ENCODE measurements around the gene STK32B.
"Not testable (repeated sequence)": the region's sequence is repeated elsewhere in the genome, so short reads cannot be mapped to it uniquely, and the experiment has no call there.

STK32B gene

DNA sequence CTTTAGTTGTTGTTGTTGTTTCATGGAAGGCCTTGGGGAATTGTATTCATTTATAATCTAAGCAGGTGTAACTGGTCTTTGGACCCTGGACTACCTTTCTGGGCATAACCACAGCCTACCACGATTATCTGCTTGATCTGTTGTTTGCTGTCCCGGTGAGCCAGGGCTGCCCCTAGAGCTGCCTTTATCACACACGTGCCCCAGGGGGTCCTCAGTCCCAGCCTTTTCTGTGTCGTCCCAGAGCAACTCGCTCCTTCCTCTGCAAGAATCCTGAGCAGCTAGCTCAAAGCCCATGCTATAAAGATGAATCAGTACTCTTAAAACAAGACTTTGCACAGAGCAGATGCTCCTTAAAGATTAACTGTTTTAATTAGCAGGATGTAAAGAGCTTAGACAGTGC, 383.9 kb downstream of the STK32B start:
- no peaks in the 10 kb centered on the region for H3K36me3 ChIP-seq (ENCODE audit: control insufficient read depth in 1 of 2, insufficient read depth in 2 of 2, low read length in 2 of 2)
- no peaks in the 10 kb centered on the region for H3K27me3 ChIP-seq (ENCODE audit: low read depth, low read length)
- no peaks in the 10 kb centered on the region for H3K9me3 ChIP-seq (ENCODE audit: control insufficient read depth in 1 of 2, low read length in 2 of 2)
- H3K4me3 ChIP-seq (ENCODE audit: low read depth in 1 of 2, low read length in 2 of 2), result no peak overlapping the region
- no peak overlapping the region for H3K27ac ChIP-seq (ENCODE audit: low read length)
- H3K4me1 ChIP-seq (ENCODE audit: control insufficient read depth in 1 of 2, insufficient read depth in 2 of 2, low read length in 2 of 2), result no peaks in the 10 kb centered on the region

DNA sequence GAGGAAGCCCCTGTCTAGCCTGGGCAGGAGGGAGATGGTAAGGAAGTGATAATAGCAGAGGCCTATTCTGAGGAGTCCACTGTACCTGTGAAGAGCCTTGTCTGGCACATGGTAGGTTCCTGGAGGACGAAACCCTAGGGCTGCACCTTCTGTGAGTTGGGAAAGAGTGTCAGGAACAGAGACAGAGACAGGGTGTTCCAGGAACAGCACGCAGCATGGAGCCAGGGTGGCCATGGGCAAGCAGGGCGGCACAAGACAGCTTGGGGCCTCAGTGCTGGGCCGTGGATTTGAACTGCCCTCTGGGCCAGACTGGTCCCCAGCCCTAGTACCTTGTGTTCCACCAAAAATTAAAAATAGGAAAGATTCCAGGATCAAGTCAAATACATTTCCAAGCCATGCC, 384.5 kb downstream of the STK32B start:
- H3K27me3 ChIP-seq (ENCODE audit: low read depth, low read length), result no peaks in the 10 kb centered on the region
- H3K4me3 ChIP-seq (ENCODE audit: low read depth in 1 of 2, low read length in 2 of 2), result no peak overlapping the region
- H3K9me3 ChIP-seq (ENCODE audit: control insufficient read depth in 1 of 2, low read length in 2 of 2), result no peaks in the 10 kb centered on the region
- no peaks in the 10 kb centered on the region for H3K4me1 ChIP-seq (ENCODE audit: control insufficient read depth in 1 of 2, insufficient read depth in 2 of 2, low read length in 2 of 2)
- no peak overlapping the region for H3K27ac ChIP-seq (ENCODE audit: low read length)
- no peaks in the 10 kb centered on the region for H3K36me3 ChIP-seq (ENCODE audit: control insufficient read depth in 1 of 2, insufficient read depth in 2 of 2, low read length in 2 of 2)

DNA sequence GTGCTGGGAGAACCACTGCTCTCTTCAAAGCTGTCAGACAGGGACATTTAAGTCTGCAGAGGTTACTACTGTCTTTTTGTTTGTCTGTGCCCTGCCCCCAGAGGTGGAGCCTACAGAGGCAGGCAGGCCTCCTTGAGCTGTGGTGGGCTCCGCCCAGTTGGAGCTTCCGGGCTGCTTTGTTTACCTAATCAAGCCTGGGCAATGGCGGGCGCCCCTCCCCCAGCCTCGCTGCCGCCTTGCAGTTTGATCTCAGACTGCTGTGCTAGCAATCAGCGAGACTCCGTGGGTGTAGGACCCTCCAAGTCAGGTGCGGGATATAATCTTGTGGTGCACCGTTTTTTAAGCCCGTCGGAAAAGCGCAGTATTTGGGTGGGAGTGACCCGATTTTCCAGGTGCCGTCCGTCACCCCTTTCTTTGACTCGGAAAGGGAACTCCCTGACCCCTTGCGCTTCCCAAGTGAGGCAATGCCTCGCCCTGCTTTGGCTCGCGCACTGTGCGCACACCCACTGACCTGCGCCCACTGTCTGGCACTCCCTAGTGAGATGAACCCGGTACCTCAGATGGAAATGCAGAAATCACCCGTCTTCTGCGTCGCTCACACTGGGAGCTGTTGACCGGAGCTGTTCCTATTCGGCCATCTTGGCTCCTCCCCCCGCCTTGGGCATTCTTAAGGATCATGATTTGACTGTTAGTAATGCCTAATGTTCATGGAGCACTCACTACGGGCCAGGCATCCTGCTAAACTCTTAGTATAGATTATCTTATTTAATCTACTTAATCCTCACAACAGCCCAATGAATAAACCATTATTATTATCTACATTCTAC, 392.9 kb downstream of the STK32B start:
- H3K4me1 ChIP-seq (ENCODE audit: control insufficient read depth in 1 of 2, insufficient read depth in 2 of 2, low read length in 2 of 2); H3K9me3 ChIP-seq (ENCODE audit: control insufficient read depth in 1 of 2, low read length in 2 of 2); H3K27ac ChIP-seq (ENCODE audit: low read length); H3K27me3 ChIP-seq (ENCODE audit: low read depth, low read length); H3K4me3 ChIP-seq (ENCODE audit: low read depth in 1 of 2, low read length in 2 of 2); H3K36me3 ChIP-seq (ENCODE audit: control insufficient read depth in 1 of 2, insufficient read depth in 2 of 2, low read length in 2 of 2): not testable (repeated sequence)

DNA sequence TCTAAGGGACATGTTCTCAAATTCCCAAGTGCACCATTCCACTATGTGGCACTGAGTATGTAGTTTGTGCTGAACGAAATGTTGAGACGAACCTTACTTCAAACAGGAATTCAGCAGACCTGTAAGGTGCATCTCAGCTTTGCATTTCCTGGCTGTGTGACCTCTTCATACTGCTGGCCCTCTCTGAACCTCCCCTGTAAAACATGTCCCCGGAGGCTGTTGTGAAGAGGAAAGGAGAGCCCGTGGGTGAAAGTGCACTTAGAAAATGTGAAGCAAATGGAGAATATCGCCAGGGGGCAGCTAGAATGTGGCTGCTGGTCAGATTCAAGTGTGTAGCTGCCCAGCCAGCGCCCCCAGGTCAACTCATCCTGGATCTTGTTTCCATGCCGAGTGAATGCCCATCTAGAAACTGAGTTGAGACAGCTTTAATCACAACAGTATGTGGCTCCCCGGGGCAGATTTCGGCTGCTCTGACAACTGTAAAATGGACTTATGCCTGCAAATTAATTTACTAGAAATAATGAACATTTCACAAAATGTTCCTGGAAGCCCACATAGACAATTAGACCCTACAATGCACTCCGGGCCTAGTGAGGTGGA, 393.7 kb downstream of the STK32B start:
- no peaks in the 10 kb centered on the region for H3K36me3 ChIP-seq (ENCODE audit: control insufficient read depth in 1 of 2, insufficient read depth in 2 of 2, low read length in 2 of 2)
- no peak overlapping the region for H3K27ac ChIP-seq (ENCODE audit: low read length)
- H3K4me1 ChIP-seq (ENCODE audit: control insufficient read depth in 1 of 2, insufficient read depth in 2 of 2, low read length in 2 of 2), result peaks cover 0 to 5% of the 10 kb centered on the region in 2 donors
- no peaks in the 10 kb centered on the region for H3K9me3 ChIP-seq (ENCODE audit: control insufficient read depth in 1 of 2, low read length in 2 of 2)
- no peak overlapping the region for H3K4me3 ChIP-seq (ENCODE audit: low read depth in 1 of 2, low read length in 2 of 2)
- H3K27me3 ChIP-seq (ENCODE audit: low read depth, low read length), result no peaks in the 10 kb centered on the region

DNA sequence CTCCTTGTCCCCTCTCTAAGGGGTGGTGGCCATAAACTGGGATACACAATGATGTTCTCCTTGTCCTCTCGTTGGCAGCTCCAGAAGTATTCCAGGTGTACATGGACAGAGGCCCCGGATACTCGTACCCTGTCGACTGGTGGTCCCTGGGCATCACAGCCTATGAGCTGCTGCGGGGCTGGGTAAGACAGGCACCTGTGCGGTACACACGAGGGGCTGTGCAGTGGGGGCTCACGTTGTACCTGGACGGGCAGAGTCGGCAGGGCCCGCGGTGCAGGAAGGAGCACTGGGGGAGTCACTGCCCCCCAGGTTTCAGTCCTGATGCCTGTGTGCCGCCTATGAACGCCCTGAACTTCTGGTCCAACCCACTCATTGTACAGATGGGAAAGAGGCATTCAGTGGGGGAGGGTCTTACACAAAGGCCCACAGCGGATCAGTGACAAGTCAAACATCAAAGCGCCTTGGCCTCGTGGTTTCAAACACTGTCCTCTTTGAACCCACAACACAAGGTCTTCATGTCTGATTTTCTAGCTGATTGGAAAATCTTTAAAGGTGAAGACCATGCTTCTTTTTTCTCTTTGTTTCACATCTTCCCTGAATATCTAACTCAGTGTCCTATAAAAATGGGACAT, 395.4 kb downstream of the STK32B start:
- Histone ChIP-seq H3K4me1 (ENCODE audit: control insufficient read depth in 1 of 2, insufficient read depth in 2 of 2, low read length in 2 of 2) (peaks cover 0 to 5% of the 10 kb centered on the region in 2 donors), H3K9me3 (ENCODE audit: control insufficient read depth in 1 of 2, low read length in 2 of 2) (no peaks in the 10 kb centered on the region), H3K27ac (ENCODE audit: low read length) (no peak overlapping the region), H3K4me3 (ENCODE audit: low read depth in 1 of 2, low read length in 2 of 2) (no peak overlapping the region), H3K36me3 (ENCODE audit: control insufficient read depth in 1 of 2, insufficient read depth in 2 of 2, low read length in 2 of 2) (no peaks in the 10 kb centered on the region), H3K27me3 (ENCODE audit: low read depth, low read length) (no peaks in the 10 kb centered on the region)

DNA sequence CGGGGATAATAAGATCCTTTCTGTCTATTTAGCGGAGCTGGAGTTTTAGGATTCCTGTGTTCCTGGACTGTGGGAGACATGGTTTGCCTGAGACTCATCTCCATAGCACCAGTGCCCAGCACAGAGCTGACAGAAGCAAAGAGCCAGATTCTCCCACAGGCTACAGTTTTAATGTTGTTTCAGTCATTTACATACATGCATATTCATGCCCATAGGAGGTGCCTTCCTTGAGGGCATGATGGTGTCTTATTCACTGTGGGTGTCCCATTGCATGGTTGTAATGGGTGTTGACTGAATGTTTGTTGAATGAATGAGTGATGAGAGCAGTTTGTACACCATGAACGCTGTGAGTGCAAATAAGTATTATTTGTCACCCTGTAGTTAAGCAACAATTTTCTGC, 396.5 kb downstream of the STK32B start:
- Histone ChIP-seq H3K4me3 (ENCODE audit: low read depth in 1 of 2, low read length in 2 of 2) (no peak overlapping the region), H3K9me3 (ENCODE audit: control insufficient read depth in 1 of 2, low read length in 2 of 2) (no peaks in the 10 kb centered on the region), H3K4me1 (ENCODE audit: control insufficient read depth in 1 of 2, insufficient read depth in 2 of 2, low read length in 2 of 2) (peaks cover 0 to 5% of the 10 kb centered on the region in 2 donors), H3K27ac (ENCODE audit: low read length) (no peak overlapping the region), H3K36me3 (ENCODE audit: control insufficient read depth in 1 of 2, insufficient read depth in 2 of 2, low read length in 2 of 2) (no peaks in the 10 kb centered on the region), H3K27me3 (ENCODE audit: low read depth, low read length) (no peaks in the 10 kb centered on the region)

DNA sequence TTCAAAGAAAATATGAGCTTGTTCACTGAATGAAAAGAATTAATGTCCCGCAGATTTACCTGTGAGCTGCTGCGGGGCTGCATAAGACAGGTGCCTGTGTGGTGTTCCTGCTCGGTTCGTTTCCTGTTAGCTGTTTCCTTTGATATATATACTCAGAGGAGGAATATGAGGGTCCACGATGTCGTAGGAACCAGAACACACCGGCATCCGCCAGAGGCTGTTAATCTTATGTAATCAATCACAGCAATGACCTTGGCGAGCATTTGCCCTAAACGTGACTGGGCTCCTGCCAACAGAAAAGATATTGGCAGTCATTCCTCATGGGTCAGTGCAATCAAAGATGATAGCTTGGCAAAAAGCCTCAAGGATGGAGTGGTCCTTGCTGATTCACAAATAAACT, 396.9 kb downstream of the STK32B start:
- H3K27ac ChIP-seq (ENCODE audit: low read length), result no peak overlapping the region
- peaks cover 0 to 5% of the 10 kb centered on the region in 2 donors for H3K4me1 ChIP-seq (ENCODE audit: control insufficient read depth in 1 of 2, insufficient read depth in 2 of 2, low read length in 2 of 2)
- H3K4me3 ChIP-seq (ENCODE audit: low read depth in 1 of 2, low read length in 2 of 2), result no peak overlapping the region
- no peaks in the 10 kb centered on the region for H3K27me3 ChIP-seq (ENCODE audit: low read depth, low read length)
- no peaks in the 10 kb centered on the region for H3K36me3 ChIP-seq (ENCODE audit: control insufficient read depth in 1 of 2, insufficient read depth in 2 of 2, low read length in 2 of 2)
- no peaks in the 10 kb centered on the region for H3K9me3 ChIP-seq (ENCODE audit: control insufficient read depth in 1 of 2, low read length in 2 of 2)

DNA sequence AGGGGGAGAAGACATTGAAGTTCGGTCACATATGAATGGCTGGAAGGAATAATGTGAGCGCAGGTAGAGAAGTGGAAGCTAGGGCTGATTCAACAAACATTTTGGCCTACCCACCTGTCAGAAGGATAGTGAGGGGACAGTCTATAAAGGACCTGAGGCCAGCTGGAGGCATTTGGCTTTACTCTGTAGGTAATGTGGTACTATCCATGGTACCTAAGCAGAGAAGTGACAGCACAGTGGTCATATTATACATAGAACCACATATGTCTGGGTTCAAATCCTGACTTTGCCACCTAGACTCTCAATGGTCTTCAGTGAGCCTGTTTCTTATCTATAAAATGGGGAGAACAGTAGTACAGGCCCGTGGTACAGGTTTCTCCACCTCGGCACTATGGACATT, 400.0 kb downstream of the STK32B start:
- peaks cover 0 to 5% of the 10 kb centered on the region in 2 donors for H3K4me1 ChIP-seq (ENCODE audit: control insufficient read depth in 1 of 2, insufficient read depth in 2 of 2, low read length in 2 of 2)
- H3K36me3 ChIP-seq (ENCODE audit: control insufficient read depth in 1 of 2, insufficient read depth in 2 of 2, low read length in 2 of 2), result no peaks in the 10 kb centered on the region
- H3K27me3 ChIP-seq (ENCODE audit: low read depth, low read length), result no peaks in the 10 kb centered on the region
- no peaks in the 10 kb centered on the region for H3K9me3 ChIP-seq (ENCODE audit: control insufficient read depth in 1 of 2, low read length in 2 of 2)
- H3K4me3 ChIP-seq (ENCODE audit: low read depth in 1 of 2, low read length in 2 of 2), result no peak overlapping the region
- no peak overlapping the region for H3K27ac ChIP-seq (ENCODE audit: low read length)

DNA sequence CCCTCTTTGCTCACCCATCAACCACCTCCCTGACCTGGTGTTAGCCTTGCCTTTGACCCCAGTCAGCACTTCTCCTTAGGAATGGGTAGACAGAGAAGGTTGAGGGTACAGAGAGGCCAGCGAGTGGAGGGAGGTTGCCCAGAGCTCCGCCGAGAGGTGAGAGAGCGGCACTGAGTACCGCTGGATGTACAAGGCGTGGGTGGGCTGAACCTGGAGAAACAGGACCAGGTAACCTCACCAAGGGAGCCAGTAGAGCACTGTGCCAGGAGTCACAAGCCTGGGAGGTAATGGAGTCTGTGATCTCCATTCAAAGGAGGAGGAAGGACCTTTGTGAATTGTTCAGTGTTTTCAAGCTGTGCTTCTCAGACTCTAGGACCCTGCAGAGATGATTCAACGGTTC, 400.9 kb downstream of the STK32B start:
- Histone ChIP-seq H3K4me3 (ENCODE audit: low read depth in 1 of 2, low read length in 2 of 2) (no peak overlapping the region), H3K36me3 (ENCODE audit: control insufficient read depth in 1 of 2, insufficient read depth in 2 of 2, low read length in 2 of 2) (no peaks in the 10 kb centered on the region), H3K27ac (ENCODE audit: low read length) (no peak overlapping the region), H3K9me3 (ENCODE audit: control insufficient read depth in 1 of 2, low read length in 2 of 2) (no peaks in the 10 kb centered on the region), H3K27me3 (ENCODE audit: low read depth, low read length) (no peaks in the 10 kb centered on the region), H3K4me1 (ENCODE audit: control insufficient read depth in 1 of 2, insufficient read depth in 2 of 2, low read length in 2 of 2) (peaks cover 0 to 5% of the 10 kb centered on the region in 2 donors)

DNA sequence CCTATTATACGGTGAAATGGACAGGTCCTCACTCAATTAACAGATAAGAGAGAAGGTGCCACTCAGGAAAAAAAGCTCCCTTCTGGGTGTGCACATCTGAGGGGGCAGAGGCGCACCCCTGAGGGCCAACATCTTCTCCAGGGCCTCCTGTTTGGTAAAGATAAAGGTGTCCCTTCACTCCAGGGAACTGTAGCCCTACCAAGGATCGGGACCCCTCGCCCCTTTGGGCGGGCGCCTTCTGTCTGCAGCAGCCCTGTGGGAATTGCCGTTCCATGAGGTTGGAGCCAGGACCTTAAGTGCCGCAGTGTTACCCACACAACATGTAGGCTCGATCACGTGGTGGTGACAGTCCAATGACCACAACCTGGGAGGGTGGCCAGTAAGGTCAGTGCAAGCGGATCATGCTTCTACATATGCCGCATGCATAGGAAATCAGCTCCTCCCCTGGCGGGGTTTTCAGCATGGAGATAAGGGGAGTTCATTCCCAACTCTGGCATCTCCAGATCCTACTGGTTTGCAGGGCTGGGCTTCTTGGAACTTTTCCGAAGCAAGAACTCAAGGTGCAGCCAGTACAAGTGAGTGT, 403.8 kb downstream of the STK32B start:
- no peak overlapping the region for H3K4me3 ChIP-seq (ENCODE audit: low read depth in 1 of 2, low read length in 2 of 2)
- no peaks in the 10 kb centered on the region for H3K9me3 ChIP-seq (ENCODE audit: control insufficient read depth in 1 of 2, low read length in 2 of 2)
- H3K36me3 ChIP-seq (ENCODE audit: control insufficient read depth in 1 of 2, insufficient read depth in 2 of 2, low read length in 2 of 2), result no peaks in the 10 kb centered on the region
- H3K4me1 ChIP-seq (ENCODE audit: control insufficient read depth in 1 of 2, insufficient read depth in 2 of 2, low read length in 2 of 2), result no peaks in the 10 kb centered on the region
- H3K27ac ChIP-seq (ENCODE audit: low read length), result no peak overlapping the region
- H3K27me3 ChIP-seq (ENCODE audit: low read depth, low read length), result no peaks in the 10 kb centered on the region

DNA sequence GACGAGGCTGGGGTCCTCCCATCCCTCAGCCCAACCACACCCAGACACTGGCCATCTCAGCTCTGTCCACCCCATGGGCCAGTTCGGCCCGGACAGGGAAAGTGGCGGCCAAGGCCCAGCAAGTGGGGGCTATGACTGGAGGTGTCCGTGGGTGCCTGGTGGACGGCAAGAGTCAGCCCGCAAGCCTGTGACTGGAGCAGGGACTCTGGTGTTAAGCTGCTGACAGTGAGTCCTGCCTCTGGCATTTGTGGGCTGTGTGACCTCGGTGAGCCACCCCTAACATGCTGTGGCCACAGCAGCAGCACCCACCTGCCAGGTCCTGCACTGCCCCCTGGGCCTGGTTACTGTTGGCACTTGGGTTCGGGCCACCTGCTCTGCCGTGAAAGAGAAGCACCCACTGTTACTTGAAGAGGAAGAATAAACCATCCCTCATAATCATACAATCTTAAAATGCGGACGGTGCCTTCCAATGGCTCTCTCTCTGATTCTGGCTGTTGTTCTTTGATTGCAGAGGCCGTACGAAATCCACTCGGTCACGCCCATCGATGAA, 405.1 kb downstream of the STK32B start:
- no peak overlapping the region for H3K27ac ChIP-seq (ENCODE audit: low read length)
- no peaks in the 10 kb centered on the region for H3K36me3 ChIP-seq (ENCODE audit: control insufficient read depth in 1 of 2, insufficient read depth in 2 of 2, low read length in 2 of 2)
- H3K27me3 ChIP-seq (ENCODE audit: low read depth, low read length), result no peaks in the 10 kb centered on the region
- H3K4me1 ChIP-seq (ENCODE audit: control insufficient read depth in 1 of 2, insufficient read depth in 2 of 2, low read length in 2 of 2), result no peaks in the 10 kb centered on the region
- H3K9me3 ChIP-seq (ENCODE audit: control insufficient read depth in 1 of 2, low read length in 2 of 2), result no peaks in the 10 kb centered on the region
- H3K4me3 ChIP-seq (ENCODE audit: low read depth in 1 of 2, low read length in 2 of 2), result no peak overlapping the region
